WTC11 (cell line): ENCODE measurements around the gene CGN.

Experiments
- ATF1 ChIP-seq: sonication (generic); formaldehyde crosslinking; IDR thresholded peaks from 2 replicates; pipeline ENCODE4 v1.8.1; 2023; ENCODE audit warnings: mild to moderate bottlenecking, moderate library complexity, missing genetic modification reagents
- ATF3 ChIP-seq: sonication (generic); formaldehyde crosslinking; conservative IDR thresholded peaks from 2 replicates; pipeline ENCODE4 v1.8.1; 2022; ENCODE audit warnings: mild to moderate bottlenecking, missing genetic modification reagents
- CTCF ChIP-seq: fragments of 200-600 bp; IDR thresholded peaks from 2 replicates; pipeline ENCODE4 v1.8.0; 2022; ENCODE audit warnings: antibody characterized with exemption
- ELF4 ChIP-seq: sonication (generic); formaldehyde crosslinking; IDR thresholded peaks from 2 replicates; pipeline ENCODE4 v1.8.1; 2022; ENCODE audit warnings: low read depth, mild to moderate bottlenecking, moderate library complexity, missing genetic modification reagents
- GABPB1 ChIP-seq: sonication (generic); formaldehyde crosslinking; IDR thresholded peaks from 2 replicates; pipeline ENCODE4 v1.8.1; 2023; ENCODE audit warnings: mild to moderate bottlenecking, missing genetic modification reagents
- IRF1 ChIP-seq: sonication (generic); formaldehyde crosslinking; IDR thresholded peaks from 2 replicates; pipeline ENCODE4 v1.8.0; 2023; ENCODE audit warnings: missing genetic modification reagents
- MAX ChIP-seq: sonication (generic); formaldehyde crosslinking; IDR thresholded peaks from 2 replicates; pipeline ENCODE4 v1.8.0; 2022; ENCODE audit warnings: mild to moderate bottlenecking, missing genetic modification reagents
- NR2C2 ChIP-seq: sonication (generic); formaldehyde crosslinking; IDR thresholded peaks from 2 replicates; pipeline ENCODE4 v1.8.0; 2022; ENCODE audit warnings: mild to moderate bottlenecking, missing genetic modification reagents
- ZMAT4 ChIP-seq: fragments of 250-450 bp; sonication (Bioruptor Pico); IDR thresholded peaks from 2 replicates; pipeline ENCODE4 v1.9.0; 2021; ENCODE audit warnings: mild to moderate bottlenecking
- ZNF416 ChIP-seq: fragments of 250-450 bp; sonication (Bioruptor Pico); IDR thresholded peaks from 2 replicates; pipeline ENCODE4 v1.9.0; 2021; ENCODE audit warnings: mild to moderate bottlenecking, inconsistent platforms

- no peak for TF ChIP-seq CTCF
- TF ChIP-seq IRF1: no peak
- no peak for TF ChIP-seq NR2C2 (CRISPR knock-in tag)
- TF ChIP-seq ZNF416 (CRISPR knock-in tag): no peak
- no peak for TF ChIP-seq ELF4 (CRISPR knock-in tag)
- no peak for TF ChIP-seq GABPB1 (CRISPR knock-in tag)
- no peak for TF ChIP-seq MAX (CRISPR knock-in tag)
- no peak for TF ChIP-seq ATF1 (CRISPR knock-in tag)
- no peak for TF ChIP-seq ATF3 (CRISPR knock-in tag)
- TF ChIP-seq ZMAT4: no peak
Observed at GRCh38 chr1:151512801-151513625, 1.8 kb downstream of the CGN start.
